A549 (cell line): ENCODE measurements around the gene OTC.

Source experiments
- BHLHE40 ChIP-seq: IDR thresholded peaks from 2 replicates; pipeline ENCODE4 v1.6.1; 2012; ENCODE audit warnings: low read depth, low read length, inconsistent platforms
- CTCF ChIP-seq: fragments of >200 bp; sonication (Bioruptor Twin); formaldehyde crosslinking; IDR thresholded peaks from 3 replicates; pipeline ENCODE4 v1.5.1; 2016
- FOSB ChIP-seq: fragments of 250-450 bp; sonication (Bioruptor Pico); IDR thresholded peaks from 2 replicates; pipeline ENCODE4 v1.5.0; 2020; ENCODE audit warnings: mild to moderate bottlenecking, moderate library complexity
- HMGXB4 ChIP-seq: fragments of 250-450 bp; sonication (Bioruptor Pico); IDR thresholded peaks from 2 replicates; pipeline ENCODE4 v1.5.0; 2021; ENCODE audit warnings: mild to moderate bottlenecking, moderate library complexity, borderline replicate concordance
- HOXB5 ChIP-seq: fragments of 250-450 bp; sonication (Bioruptor Pico); IDR thresholded peaks from 2 replicates; pipeline ENCODE4 v1.5.0; 2020; ENCODE audit warnings: mild to moderate bottlenecking, moderate library complexity
- JUNB ChIP-seq: fragments of >200 bp; sonication (Bioruptor Twin); formaldehyde crosslinking; IDR thresholded peaks from 2 replicates; pipeline ENCODE4 v1.6.1; 2016
- MAFK ChIP-seq: fragments of 450-650 bp; IDR thresholded peaks from 2 replicates; pipeline ENCODE4 v1.6.1; 2014; ENCODE audit not compliant: partially characterized antibody
- POLR2A ChIP-seq: IDR thresholded peaks from 2 replicates; pipeline ENCODE4 v1.6.1; 2012; ENCODE audit warnings: mild to moderate bottlenecking, low read length
- TFCP2L1 ChIP-seq: fragments of 250-450 bp; sonication (Bioruptor Pico); IDR thresholded peaks from 2 replicates; pipeline ENCODE4 v1.5.0; 2021; ENCODE audit warnings: mild to moderate bottlenecking

DNA sequence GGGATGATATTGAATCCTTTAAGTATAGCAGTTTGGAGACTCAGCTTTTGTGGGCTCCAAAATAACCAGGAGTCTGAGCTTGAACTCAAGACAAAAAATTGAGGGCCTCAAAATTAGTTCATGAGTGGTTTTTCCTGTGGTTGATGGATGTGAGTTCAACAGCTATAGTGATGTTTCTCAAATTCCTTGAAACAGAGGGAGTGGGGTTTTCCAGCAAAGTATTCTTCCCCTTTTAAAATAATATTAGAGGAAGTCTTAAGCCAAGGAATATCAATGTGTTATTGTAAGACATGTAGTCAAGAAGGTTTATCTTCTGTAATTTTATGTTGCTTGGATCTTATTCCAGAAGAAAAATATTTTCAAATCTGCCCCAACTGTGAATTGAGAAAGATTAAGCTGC is 10.6 kb downstream of the OTC start:
- TF ChIP-seq CTCF = no peak
- no peak for TF ChIP-seq HMGXB4
- TF ChIP-seq FOSB (CRISPR knock-in tag) = no peak
- no peak for TF ChIP-seq JUNB
- TF ChIP-seq TFCP2L1 (CRISPR knock-in tag) = no peak
- TF ChIP-seq HOXB5 = no peak
- TF ChIP-seq POLR2A = no peak
- no peak for TF ChIP-seq MAFK
- TF ChIP-seq BHLHE40 = no peak
